ENCODE data around the gene TTL. TPM values are rescaled to one million over a fixed set of nuclear protein-coding genes. Genes with fewer than 3 reads are reported as not detected.
A peak's percentile ranks its signal among the peaks of the same experiment; 100 is the strongest.

TTL gene
- total RNA-seq, 1 experiment from 2014 or later = 47.7 TPM

DNA sequence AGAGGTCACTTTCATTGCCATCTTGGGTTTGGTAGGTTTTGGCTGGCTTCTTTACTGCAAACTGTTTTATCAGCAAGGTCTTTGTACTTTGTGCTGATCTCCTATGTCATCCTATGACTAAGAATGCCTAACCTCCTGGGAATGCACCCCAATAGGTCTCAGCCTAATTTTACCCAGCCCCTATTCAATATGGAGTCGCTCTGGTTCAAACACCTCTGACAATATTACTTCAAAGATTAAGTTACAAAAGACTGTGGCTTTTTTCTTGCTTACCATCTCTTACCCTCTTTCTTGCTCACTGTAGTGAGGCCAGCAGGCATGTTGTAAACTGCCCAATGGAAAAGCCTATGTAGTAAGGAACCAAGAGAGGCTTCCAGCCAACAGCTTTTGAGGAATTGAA is 30.6 kb upstream of the TTL start:
- DNase-seq (ENCODE audit: low read depth in 1 of 2, low spot score in 2 of 2) = no peak
- no peak overlapping the region for H3K4me3 ChIP-seq
- H3K36me3 ChIP-seq = no peaks in the 10 kb centered on the region
- no peaks in the 10 kb centered on the region for H3K27me3 ChIP-seq (replicated peaks)
- 0 out of 2 replicates have a peak, but pooled peaks cover 6% of the 10 kb centered on the region for H3K9me3 ChIP-seq (replicated peaks)
- H3K4me1 ChIP-seq (replicated peaks) = no peaks in the 10 kb centered on the region
- no peak overlapping the region for H3K27ac ChIP-seq

GRCh38 chr2:112454586-112454985 is 27.4 kb upstream of the TTL start:
- H3K27ac ChIP-seq = no peak overlapping the region
- H3K4me3 ChIP-seq = no peak overlapping the region
- no peaks in the 10 kb centered on the region for H3K36me3 ChIP-seq
- no peak for DNase-seq (ENCODE audit: low read depth in 1 of 2, low spot score in 2 of 2)
- H3K4me1 ChIP-seq (replicated peaks) = no peaks in the 10 kb centered on the region
- no peaks in the 10 kb centered on the region; the same call in 1 of the 2 replicates for H3K27me3 ChIP-seq (replicated peaks)
- H3K9me3 ChIP-seq (replicated peaks) = 0 out of 2 replicates have a peak, but pooled peaks cover 6% of the 10 kb centered on the region

DNA sequence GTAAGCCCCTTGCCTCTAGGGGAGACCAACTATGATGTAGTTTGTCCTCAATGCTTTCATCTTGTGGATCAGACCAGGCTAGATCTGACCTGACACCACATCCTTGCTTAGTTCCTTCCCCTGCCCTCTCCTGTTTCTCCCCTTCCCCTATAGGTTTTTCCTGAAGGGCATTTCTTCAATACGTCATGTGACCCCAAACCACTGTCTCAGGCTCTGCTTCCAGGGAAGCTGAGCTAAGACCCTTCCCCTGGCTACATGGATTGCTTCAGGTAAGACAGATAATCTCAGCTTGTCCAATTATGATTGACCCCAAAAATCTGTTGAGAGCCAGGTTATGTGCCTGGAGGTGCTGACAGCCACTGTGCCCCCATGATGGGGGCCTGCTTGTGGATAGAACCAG is 22.6 kb upstream of the TTL start:
- Histone ChIP-seq H3K4me1 (replicated peaks) (no peaks in the 10 kb centered on the region), H3K27ac (no peak overlapping the region), H3K36me3 (no peaks in the 10 kb centered on the region), H3K9me3 (replicated peaks) (no peaks in the 10 kb centered on the region; the same call in 1 of the 2 replicates), H3K4me3 (no peak overlapping the region), H3K27me3 (replicated peaks) (peaks cover 6% of the 10 kb centered on the region)
- DNase-seq (ENCODE audit: low read depth in 1 of 2, low spot score in 2 of 2) = no peak

GRCh38 chr2:112462178-112462577 is 19.8 kb upstream of the TTL start:
- peaks cover 11% of the 10 kb centered on the region; the same call in 1 of the 2 replicates for H3K27me3 ChIP-seq (replicated peaks)
- no peak overlapping the region for H3K27ac ChIP-seq
- H3K36me3 ChIP-seq = no peaks in the 10 kb centered on the region
- H3K4me3 ChIP-seq = no peak overlapping the region
- DNase-seq (ENCODE audit: low read depth in 1 of 2, low spot score in 2 of 2) = no peak
- no peaks in the 10 kb centered on the region; the same call in 1 of the 2 replicates for H3K9me3 ChIP-seq (replicated peaks)
- no peaks in the 10 kb centered on the region for H3K4me1 ChIP-seq (replicated peaks)

GRCh38 chr2:112463256-112463655 is 18.7 kb upstream of the TTL start:
- no peak overlapping the region for H3K4me3 ChIP-seq
- no peak for DNase-seq (ENCODE audit: low read depth in 1 of 2, low spot score in 2 of 2)
- H3K27me3 ChIP-seq (replicated peaks) = peaks cover 15% of the 10 kb centered on the region; the same call in 1 of the 2 replicates
- no peaks in the 10 kb centered on the region; the same call in 1 of the 2 replicates for H3K9me3 ChIP-seq (replicated peaks)
- no peak overlapping the region for H3K27ac ChIP-seq
- H3K4me1 ChIP-seq (replicated peaks) = no peaks in the 10 kb centered on the region
- H3K36me3 ChIP-seq = no peaks in the 10 kb centered on the region

DNA sequence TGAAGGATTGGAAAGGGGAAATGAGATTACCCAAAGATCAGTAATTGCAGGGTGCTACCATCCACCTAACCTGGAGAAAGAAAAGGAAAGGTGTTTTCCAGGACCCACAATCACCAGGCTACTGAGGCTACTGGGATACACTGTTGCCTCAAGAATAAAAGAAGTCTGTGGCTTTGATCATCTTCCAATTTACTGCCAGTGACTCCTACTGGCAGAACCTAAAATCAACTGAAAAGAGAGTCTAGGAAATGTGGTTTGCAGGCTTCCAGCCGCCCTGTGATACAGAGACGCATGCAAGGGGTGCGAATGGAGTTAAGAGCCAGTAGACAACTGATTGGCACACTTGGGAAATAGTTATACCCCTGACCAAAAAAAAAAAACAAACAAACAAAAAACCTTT is 16.6 kb upstream of the TTL start:
- no peak overlapping the region for H3K27ac ChIP-seq
- no peaks in the 10 kb centered on the region for H3K4me1 ChIP-seq (replicated peaks)
- H3K36me3 ChIP-seq = no peaks in the 10 kb centered on the region
- H3K9me3 ChIP-seq (replicated peaks) = no peaks in the 10 kb centered on the region; the same call in 1 of the 2 replicates
- peaks cover 19% of the 10 kb centered on the region; the same call in 1 of the 2 replicates for H3K27me3 ChIP-seq (replicated peaks)
- no peak overlapping the region for H3K4me3 ChIP-seq
- DNase-seq (ENCODE audit: low read depth in 1 of 2, low spot score in 2 of 2) = no peak

DNA sequence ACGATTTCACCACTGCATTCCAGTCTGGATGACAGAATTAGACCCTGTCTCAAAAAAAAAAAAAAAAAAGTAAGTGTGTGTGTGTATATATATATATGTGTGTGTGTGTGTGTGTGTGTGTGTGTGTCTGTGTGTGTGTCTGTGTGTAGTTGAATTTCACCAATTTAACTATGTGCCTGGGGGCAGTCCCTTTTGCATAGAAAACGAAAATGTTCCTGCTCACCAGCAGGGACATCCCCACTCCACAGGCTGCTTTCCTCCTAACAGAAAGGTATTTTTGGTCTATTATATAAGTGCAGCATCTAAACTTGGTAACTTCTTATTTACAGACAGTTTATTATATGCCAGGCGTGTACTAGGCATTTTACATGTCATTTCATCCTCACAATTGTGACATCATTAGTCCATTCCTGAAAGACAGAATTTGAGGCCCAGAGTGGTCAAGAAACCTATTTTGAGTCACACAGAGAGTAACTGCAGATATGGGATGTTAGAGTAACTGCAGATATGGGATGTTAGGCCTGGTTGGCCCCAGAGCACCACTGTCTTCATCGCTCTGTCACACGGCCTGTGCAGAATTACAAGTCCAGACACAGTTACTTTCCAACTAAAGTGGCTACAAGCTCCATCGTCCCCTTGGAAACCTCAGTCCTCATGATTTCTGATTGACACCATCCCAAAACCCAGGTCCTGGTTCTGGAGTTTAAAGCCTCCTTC is 9.3 kb upstream of the TTL start:
- no peaks in the 10 kb centered on the region for H3K36me3 ChIP-seq
- no peak overlapping the region for H3K27ac ChIP-seq
- 0 out of 2 replicates have a peak, but pooled peaks cover 4% of the 10 kb centered on the region for H3K27me3 ChIP-seq (replicated peaks)
- no peaks in the 10 kb centered on the region for H3K9me3 ChIP-seq (replicated peaks)
- H3K4me1 ChIP-seq (replicated peaks) = no peaks in the 10 kb centered on the region
- no peak overlapping the region for H3K4me3 ChIP-seq
- no peak for DNase-seq (ENCODE audit: low read depth in 1 of 2, low spot score in 2 of 2)

DNA sequence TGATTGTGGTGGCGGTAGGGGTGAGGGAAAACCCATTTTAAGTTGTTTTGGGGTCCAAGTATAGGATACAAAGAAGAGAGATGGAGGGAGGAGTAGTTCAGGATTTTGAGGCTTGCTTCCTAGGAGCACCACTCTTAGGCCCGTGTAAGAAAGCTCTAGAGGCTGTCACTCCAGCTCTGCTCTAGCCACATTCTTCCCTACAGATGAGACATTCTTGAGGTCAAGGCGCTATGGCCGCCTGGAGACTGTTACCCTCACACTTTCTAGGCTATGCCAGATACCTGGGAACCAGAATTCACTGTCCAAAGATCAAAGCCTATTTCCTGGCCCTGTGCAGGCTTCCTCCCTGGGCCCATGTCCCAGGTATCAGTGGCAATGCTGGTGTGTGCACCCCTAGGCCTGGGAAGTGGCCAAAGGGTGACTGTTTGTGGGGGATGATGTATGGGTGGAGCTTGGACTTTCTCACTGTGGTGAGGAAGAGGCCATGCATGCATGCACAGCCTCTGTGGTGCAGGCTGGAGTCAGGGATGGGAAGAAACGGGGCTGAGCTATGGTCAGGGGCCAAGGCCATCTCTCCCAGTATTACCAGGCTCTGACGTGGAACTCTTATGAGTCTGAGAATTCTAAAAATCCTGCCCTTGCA is 7.0 kb upstream of the TTL start:
- no peaks in the 10 kb centered on the region for H3K9me3 ChIP-seq (replicated peaks)
- H3K4me3 ChIP-seq = no peak overlapping the region
- no peaks in the 10 kb centered on the region for H3K36me3 ChIP-seq
- no peak overlapping the region for H3K27ac ChIP-seq
- H3K4me1 ChIP-seq (replicated peaks) = no peaks in the 10 kb centered on the region
- H3K27me3 ChIP-seq (replicated peaks) = 0 out of 2 replicates have a peak, but pooled peaks cover under 1% of the 10 kb centered on the region
- DNase-seq (ENCODE audit: low read depth in 1 of 2, low spot score in 2 of 2) = no peak

DNA sequence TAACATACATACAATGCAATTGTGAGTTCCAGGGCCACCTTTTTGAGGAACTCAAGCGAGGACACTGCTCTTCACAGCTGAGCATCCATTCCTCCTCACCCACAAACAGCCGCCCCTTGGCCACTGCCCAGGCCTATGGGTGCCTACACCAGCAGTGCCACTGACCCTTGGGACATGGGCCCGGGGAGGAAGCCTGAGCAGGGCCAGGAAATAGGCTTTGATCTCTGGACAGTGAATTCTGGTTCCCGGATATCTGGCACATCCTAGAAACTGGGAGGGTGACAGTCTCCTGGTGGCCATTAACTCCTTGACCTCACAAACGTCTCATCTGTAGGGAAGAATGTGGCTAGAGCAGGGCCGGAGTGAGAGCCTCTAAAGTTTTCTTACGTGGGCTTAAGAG is 5.5 kb upstream of the TTL start:
- Histone ChIP-seq H3K4me3 (no peak overlapping the region), H3K36me3 (no peaks in the 10 kb centered on the region), H3K27me3 (replicated peaks) (no peaks in the 10 kb centered on the region), H3K4me1 (replicated peaks) (peaks cover 5% of the 10 kb centered on the region), H3K9me3 (replicated peaks) (no peaks in the 10 kb centered on the region), H3K27ac (no peak overlapping the region)
- DNase-seq (ENCODE audit: low read depth in 1 of 2, low spot score in 2 of 2) = no peak

- DNase-seq (ENCODE audit: low read depth in 1 of 2, low spot score in 2 of 2) = no peak
- Histone ChIP-seq H3K4me1 (replicated peaks) (peaks cover 17% of the 10 kb centered on the region), H3K27me3 (replicated peaks) (no peaks in the 10 kb centered on the region), H3K9me3 (replicated peaks) (no peaks in the 10 kb centered on the region), H3K36me3 (peaks cover 22% of the 10 kb centered on the region), H3K4me3 (peak overlapping the region; percentile 92), H3K27ac (no peak overlapping the region)
Measured at GRCh38 chr2:112480530-112481049, 1.4 kb upstream of the TTL start.

DNA sequence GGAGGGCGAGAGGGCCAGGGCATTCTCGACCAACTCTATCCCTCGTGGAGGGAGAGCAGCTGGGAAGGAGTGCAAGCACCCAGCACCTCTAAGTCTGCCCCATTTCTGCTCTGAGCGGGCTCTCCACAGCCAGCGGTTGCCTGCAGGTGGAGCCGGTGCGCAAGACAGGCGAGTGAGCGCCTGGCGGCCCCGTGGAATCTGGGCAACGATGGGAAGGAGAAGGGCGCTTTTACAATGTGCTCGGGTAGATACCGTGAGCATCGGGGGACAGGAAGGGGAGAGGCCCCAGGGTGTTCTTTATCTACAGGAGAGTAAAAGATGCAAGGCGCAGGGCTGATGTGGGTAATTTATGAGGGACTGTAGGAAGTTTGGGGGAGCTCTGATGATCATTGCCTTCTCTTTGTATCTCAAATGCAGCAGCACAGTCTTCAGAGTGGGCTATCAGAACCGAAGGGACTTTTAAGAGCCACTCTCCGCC is 867 bp upstream of the TTL start:
- peak; percentile 78 for DNase-seq (ENCODE audit: low read depth in 1 of 2, low spot score in 2 of 2)
- Histone ChIP-seq H3K36me3 (peaks cover 25% of the 10 kb centered on the region), H3K27ac (no peak overlapping the region), H3K4me3 (peak overlapping the region; percentile 92), H3K9me3 (replicated peaks) (no peaks in the 10 kb centered on the region), H3K4me1 (replicated peaks) (peaks cover 17% of the 10 kb centered on the region), H3K27me3 (replicated peaks) (no peaks in the 10 kb centered on the region)

GRCh38 chr2:112482309-112483041 is 519 bp downstream of the TTL start:
- DNase-seq (ENCODE audit: low read depth in 1 of 2, low spot score in 2 of 2) = peak; percentile 53 to 60

DNA sequence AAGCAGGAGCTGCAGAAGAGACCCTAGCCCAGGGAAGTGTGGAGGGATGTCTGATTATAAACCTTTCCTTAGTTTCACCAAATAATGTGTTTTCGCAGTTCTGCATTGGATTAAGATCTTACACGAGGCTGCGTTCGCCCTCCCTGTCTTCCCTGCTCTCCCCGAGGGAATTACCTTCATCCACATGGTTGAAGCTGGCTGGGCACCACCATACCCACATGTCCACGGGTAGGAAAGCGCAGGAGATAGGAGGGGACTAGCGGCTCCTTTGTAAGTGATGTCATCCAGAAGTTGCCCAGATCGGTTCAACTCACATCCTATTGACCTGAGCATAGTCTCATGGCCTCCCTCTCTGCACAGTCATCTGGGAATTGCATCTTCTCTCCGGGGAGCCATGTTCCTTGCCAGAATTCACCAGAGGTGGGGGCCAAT is 1.1 kb downstream of the TTL start:
- Histone ChIP-seq H3K9me3 (replicated peaks) (no peaks in the 10 kb centered on the region), H3K27me3 (replicated peaks) (no peaks in the 10 kb centered on the region), H3K4me3 (peak overlapping the region; percentile 92), H3K36me3 (peaks cover 44% of the 10 kb centered on the region), H3K27ac (no peak overlapping the region), H3K4me1 (replicated peaks) (peaks cover 17% of the 10 kb centered on the region)
- peak; percentile 39 to 59 for DNase-seq (ENCODE audit: low read depth in 1 of 2, low spot score in 2 of 2)

More at GRCh38 chr2:112482309-112483041, 519 bp downstream of the TTL start:
- Histone ChIP-seq H3K4me1 (replicated peaks) (peaks cover 17% of the 10 kb centered on the region), H3K9me3 (replicated peaks) (no peaks in the 10 kb centered on the region), H3K4me3 (peak overlapping the region; percentile 92), H3K27ac (peak overlapping the region; percentile 53), H3K36me3 (peaks cover 39% of the 10 kb centered on the region), H3K27me3 (replicated peaks) (no peaks in the 10 kb centered on the region)
